GM19452 (cell line): ENCODE data around the gene FOXL3.
"Not testable (repeated sequence)": the region's sequence is repeated elsewhere in the genome, so short reads cannot be mapped to it uniquely, and the experiment has no call there.

ENCODE experiments used
- ATAC-seq: cut with Tn5 transposase; IDR thresholded peaks from one replicate; pipeline ENCODE4 v1.9.1; 2021; ENCODE audit not compliant: unreplicated experiment

FOXL3 gene

GRCh38 chr7:286266-286665 is 3.7 kb upstream of the FOXL3 start:
- no peak for ATAC-seq

GRCh38 chr7:288671-289101 is 1.3 kb upstream of the FOXL3 start:
- no peak for ATAC-seq

DNA sequence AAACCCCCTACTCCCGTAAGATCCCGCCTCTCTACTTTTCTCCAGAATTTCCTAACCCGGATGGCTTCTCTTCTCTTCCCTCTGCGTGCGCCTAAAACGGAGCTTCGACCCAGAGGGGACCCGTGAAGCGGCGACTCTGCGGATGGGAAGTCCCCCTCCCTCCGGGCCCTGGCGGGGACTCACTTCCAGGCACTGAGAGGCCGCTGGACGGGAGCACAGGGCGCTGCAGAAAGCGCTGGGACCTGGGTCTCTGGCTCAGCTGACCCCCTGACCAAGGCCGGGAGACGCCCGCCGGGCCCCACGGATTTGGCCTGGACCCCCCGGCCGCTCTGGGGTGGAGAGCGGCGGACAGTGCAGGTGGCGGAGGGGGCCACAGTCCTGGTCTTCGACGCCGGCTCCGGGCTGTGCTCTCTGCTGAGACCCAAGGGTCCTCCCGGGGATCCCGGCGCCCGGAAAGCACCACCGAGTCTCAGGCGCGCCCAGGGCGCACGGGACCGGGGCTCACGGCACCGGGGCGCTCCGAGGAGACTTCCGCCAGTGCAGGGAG is 688 bp upstream of the FOXL3 start:
- ATAC-seq: no peak

DNA sequence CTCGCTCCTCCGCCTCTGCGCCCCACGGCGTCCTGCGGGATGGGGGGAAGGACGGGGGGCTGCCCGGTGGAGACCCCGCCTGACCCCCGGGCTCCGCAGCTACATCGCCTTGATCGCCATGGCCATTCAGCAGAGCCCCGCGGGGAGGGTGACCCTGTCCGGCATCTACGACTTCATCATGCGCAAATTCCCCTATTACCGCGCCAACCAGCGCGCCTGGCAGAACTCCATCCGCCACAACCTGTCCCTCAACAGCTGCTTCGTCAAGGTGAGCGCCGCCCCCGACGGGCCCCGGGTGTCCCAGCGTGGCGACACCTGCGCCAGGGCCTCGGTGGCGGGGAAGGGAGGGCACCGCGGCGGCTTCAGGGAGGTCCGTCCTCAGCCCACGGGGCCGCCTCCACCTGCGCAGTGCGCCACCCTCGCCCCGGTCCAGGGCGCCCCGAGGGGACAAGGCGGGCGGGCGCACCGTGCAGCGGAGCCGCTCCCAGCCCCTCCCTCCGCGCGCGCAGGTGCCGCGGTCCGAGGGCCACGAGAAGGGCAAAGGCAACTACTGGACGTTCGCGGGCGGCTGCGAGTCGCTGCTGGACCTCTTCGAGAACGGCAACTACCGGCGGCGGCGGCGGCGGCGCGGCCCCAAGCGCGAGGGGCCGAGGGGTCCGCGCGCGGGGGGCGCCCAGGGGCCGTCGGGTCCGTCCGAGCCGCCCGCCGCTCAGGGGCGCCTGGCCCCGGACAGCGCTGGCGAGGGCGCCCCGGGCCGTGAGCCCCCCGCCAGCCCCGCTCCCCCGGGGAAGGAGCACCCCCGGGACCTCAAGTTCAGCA is 793 bp downstream of the FOXL3 start:
- no peak for ATAC-seq

DNA sequence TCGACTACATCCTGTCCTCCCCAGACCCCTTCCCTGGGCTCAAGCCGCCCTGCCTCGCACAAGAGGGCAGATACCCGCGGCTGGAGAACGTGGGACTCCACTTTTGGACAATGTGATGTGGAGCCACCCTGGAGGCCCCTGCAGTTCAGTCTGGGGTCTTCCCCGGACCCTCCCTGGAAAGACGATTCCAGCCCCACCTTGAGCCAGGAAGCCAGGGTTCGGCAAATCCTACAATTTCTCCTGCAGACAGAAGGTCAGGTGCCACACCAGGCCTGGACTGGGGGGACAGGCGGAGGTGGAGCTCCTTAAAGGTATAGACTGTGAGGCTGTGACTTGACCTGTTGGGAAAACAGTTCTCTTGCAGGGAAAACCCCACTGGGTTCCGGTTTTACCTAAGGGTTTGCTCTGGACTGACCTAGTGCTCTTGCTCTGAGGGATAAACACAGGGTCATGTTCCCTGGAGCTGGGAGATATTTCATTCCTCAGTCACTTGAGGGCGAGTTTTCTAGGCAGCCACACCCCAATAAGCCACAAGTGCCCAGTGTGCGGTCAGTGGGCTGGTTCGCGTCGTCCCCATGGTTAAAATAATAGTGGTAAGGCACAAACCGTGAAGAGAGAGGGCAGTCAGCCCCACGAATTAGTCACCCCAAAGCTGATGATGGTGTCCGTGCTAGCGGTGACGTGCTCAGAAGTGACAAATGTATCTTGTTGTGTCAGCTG is 1.6 kb downstream of the FOXL3 start:
- no peak for ATAC-seq

GRCh38 chr7:292226-292625 is 2.3 kb downstream of the FOXL3 start:
- no peak for ATAC-seq

DNA sequence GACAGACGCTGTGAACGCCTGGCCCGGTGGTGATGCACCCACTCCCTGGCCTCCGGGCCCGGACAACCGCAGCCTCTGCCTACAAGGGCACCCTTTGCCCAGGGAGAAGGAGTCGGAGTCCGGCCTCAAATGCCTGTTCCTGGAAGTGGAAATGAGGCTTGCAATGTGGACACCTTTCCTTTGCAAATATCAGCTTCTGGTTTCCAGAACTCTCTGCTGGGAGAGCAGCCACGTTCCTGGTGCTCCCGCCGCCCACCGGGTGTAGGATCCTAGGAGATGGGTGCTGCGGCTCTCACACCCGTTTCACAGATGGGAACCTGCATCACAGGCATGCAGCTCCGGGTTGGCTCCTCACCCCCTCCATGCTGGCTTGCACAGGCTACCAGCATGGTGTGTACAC is 2.9 kb downstream of the FOXL3 start:
- ATAC-seq: no peak

DNA sequence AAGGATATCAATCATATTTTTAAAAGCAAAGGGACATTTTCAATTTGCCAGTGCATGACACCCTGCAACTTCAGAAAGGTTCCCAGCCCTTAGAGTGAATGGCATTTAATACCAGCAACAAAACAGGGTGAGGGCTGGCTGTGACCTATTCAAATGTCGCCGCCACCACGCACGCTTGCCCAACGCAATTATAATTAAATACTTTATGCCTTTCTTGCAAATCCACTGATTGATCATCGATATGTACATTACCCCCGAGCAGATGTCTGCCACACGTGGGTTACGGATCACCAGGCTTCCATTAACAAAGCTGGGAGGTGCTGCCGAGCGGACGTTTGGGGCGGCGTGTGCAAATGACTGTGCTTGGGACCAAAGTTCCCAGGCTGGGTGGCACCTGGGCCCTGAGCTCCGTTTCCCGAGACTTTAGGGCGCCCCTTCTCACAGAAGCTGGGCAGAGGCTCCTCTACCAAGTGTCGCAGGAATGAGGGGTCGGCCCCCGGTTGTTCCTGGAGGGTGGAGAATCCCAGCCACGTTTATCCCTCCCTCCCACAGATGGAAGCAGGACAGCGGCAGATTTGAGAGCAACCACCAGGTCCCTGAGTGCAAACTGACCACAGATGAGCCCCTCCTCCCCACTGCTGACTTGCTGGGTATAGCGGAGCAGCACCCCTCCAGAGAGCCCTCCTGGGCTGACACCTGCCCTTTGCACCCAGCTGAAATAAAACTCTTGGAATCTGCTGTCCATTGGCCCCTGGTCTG is 3.9 kb downstream of the FOXL3 start:
- no peak for ATAC-seq

GRCh38 chr7:294440-295154 is 4.6 kb downstream of the FOXL3 start:
- ATAC-seq: no peak

DNA sequence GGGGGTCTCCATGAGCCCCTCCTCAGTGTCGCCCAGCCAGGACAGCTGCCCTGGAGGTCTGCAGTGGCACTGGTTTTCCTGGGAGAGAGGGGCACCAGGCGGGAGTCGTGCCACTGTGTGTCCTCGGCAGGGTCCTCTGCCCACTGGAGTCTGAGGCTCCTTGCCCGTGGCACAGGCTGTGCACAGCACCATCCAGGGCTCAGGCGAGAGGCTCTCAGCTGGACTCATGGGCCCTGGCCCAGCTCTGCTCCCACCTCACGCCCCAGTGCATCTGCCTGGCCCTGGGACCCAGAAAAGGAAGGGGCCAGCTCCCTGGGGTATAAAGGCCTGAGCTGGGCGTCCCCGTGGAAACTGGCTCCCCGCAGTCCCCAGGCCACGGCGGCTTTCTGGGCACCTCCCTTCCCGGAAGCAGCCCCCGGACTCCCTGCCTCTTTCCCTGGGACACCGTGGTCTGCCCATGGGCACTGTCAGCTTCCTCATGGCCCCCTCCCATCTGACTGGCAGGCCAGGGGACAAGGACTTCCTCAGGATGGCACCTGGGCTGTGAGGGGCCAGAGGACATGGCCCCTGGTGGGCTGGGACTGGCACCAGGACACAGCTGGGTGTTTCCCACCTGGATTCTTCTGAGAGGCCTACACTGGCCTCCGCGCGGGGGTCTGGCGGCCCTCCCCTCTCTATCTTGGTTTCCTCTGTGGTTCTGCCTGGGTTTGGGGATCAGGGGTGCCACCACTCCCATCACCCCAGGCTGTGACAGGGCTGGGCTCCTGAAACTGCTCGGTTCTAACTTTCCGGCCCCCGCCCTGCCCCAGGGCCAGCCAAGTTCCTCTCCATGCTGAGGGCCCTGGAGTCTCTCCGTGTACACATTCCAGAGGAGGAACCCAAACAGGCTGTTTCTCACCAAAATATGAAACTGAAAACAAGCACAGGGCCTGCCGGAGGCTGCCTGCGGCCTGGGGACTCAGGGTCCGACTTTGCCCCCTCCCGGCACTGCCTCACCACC is 5.5 kb downstream of the FOXL3 start:
- no peak for ATAC-seq

DNA sequence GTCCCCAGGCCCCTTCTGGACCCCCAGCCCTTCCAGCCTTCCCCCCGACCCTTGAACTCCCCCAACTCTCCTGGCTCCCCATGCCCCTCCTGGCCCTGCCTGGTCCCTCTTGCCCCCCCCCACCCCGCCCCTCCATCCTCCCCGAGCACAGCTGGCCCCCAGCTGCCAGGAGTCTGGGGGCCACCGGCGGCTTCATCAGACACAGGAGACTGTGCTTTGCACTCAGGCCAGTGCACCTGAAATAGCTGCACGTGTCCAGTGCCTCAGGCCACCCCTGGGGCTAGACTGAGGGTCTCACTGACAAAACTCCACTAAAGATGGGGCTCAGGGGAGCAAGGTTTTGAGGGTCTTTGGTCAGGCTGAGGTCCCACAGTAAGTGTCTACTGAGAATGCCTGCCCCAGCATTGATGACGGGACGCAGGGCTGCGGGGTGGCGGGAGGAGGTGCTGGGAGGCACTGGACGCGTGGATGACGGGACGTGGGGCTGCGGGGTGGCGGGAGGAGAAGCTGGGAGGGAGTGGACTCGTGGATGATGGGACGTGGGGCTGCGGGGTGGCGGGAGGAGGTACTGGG is 6.5 kb downstream of the FOXL3 start:
- no peak for ATAC-seq

DNA sequence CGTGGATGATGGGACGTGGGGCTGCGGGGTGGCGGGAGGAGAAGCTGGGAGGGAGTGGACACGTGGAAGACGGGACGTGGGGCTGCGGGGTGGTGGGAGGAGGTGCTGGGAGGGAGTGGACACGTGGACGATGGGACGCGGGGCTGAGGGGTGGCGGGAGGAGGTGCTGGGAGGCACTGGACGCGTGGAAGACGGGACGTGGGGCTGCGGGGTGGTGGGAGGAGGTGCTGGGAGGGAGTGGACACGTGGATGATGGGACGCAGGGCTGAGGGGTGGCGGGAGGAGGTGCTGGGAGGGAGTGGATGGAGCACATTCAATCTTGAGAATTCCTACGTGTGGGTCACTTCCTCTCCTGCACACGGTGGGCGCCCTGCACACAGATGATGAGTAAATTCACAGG is 7.2 kb downstream of the FOXL3 start:
- ATAC-seq: not testable (repeated sequence)

- ATAC-seq: no peak
These were observed 7.8 kb downstream of the FOXL3 start for GRCh38 chr7:297611-298374.

GRCh38 chr7:298375-298702 is 8.4 kb downstream of the FOXL3 start:
- ATAC-seq: no peak

DNA sequence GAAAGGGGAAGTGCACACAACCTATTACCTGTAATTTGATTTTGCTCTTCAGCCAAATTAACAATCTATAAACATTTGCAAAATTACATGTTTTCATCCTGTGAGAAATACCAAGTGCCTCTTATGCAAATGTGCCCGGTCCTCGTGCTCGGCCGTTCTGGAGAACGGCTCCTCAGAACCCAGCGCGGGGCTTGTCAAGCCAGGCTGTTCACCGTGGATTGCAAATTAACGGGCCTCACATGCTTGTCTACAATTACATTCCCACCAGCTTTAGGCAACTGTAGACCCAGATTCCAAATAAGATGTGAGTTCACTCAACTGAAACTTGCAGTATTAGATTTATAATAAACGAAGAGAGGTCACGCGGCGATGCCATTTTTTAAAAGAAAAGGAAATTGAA is 8.8 kb downstream of the FOXL3 start:
- ATAC-seq: no peak

GRCh38 chr7:299169-299568 is 9.2 kb downstream of the FOXL3 start:
- no peak for ATAC-seq

DNA sequence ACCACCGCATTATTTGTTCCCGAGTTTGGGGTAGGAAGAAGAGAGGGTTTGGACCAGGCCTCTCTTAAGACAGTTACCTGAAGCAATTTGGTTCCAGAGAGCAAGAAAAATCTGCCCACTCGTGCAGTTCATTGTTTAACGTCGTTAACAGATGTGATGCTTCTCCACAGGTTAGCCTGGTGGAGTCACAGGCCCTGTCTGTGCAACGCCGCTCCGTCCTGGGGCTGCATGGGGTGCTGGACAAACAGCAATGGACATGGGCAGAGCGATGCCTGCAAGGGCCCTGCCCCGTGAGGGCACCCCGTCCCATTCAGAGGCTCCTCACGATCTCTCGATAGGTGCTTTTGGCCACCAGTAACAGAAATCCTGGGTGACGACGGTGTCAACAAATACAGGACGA is 9.7 kb downstream of the FOXL3 start:
- no peak for ATAC-seq

DNA sequence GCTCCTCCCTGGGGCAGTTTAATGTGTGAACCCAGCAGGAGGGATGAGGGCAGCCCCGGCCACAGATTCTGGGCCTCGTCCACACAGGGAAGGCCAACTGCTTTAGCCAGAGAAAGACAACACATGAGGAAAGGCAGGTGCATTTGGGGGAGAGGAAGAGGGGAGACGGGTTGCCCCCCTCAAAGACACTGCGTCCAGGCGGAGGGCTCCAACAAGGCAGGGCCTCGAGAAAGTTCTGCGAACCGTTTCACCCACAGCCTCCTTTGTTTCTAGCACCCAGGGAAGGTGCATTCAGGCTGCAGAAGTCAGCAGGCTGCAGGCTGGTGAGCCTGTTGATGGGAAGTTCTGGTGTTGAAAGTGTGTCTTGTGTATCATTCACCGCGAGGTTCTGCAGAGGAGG is 10.1 kb downstream of the FOXL3 start:
- ATAC-seq: no peak
